ENCODE results near the gene PDSS1. TPM values are rescaled to one million over a fixed set of nuclear protein-coding genes. Genes with fewer than 3 reads are reported as not detected.

PDSS1 gene
- total and polyA plus RNA-seq, 4 donors, result 6.0 to 7.6 (median 7.1) TPM

- no peak overlapping the region for H3K4me3 ChIP-seq (ENCODE audit: low read depth in 1 of 3, low read length in 3 of 3)
- no peak overlapping the region for H3K9ac ChIP-seq (ENCODE audit: low read depth in 1 of 2, low read length in 2 of 2)
- H3K27me3 ChIP-seq (ENCODE audit: control insufficient read depth in 4 of 4, insufficient read depth in 4 of 4, low read length in 3 of 4), result no peaks in the 10 kb centered on the region
- H3K36me3 ChIP-seq (ENCODE audit: control insufficient read depth in 4 of 4, insufficient read depth in 3 of 4, low read depth in 1 of 4, low read length in 3 of 4), result peaks cover 2 to 16% (median 9%) of the 10 kb centered on the region in 4 donors
- 83% methylated on average over 1 of the region's 1 CpG for WGBS
- H3K4me1 ChIP-seq (ENCODE audit: control insufficient read depth in 4 of 4, insufficient read depth in 4 of 4, low read length in 3 of 4), result no peaks in the 10 kb centered on the region
- H3K9me3 ChIP-seq (ENCODE audit: control insufficient read depth in 4 of 4, low read length in 3 of 4), result no peaks in the 10 kb centered on the region
- TF ChIP-seq YY1 (IDR thresholded peaks at IDR 0.05), result no peak
- no peak for TF ChIP-seq REST (IDR thresholded peaks at IDR 0.05)
- no peak for TF ChIP-seq FOXA1 (IDR thresholded peaks at IDR 0.05)
- no peak for TF ChIP-seq HNF4G (IDR thresholded peaks at IDR 0.05)
- TF ChIP-seq CTCF (IDR thresholded peaks at IDR 0.05; ENCODE audit: low read depth, low read length, missing input control), result no peak
- no peak for TF ChIP-seq NR2F2 (IDR thresholded peaks at IDR 0.05)
- TF ChIP-seq RXRA (IDR thresholded peaks at IDR 0.05), result no peak
- no peak for TF ChIP-seq HNF4A (conservative IDR thresholded peaks at IDR 0.05)
- TF ChIP-seq ZBTB33 (IDR thresholded peaks at IDR 0.05), result no peak
- TF ChIP-seq RAD21 (IDR thresholded peaks at IDR 0.05), result no peak
- TF ChIP-seq GABPA (IDR thresholded peaks at IDR 0.05 in 1 of 2, conservative IDR thresholded peaks at IDR 0.05 in 1 of 2), result no peak
- no peak for DNase-seq (ENCODE audit: low spot score)
- H3K27ac ChIP-seq (ENCODE audit: low read depth in 1 of 2, low read length in 2 of 2), result no peak overlapping the region
Observed at GRCh38 chr10:26743841-26744240, 46.3 kb downstream of the PDSS1 start.

- Histone ChIP-seq H3K27me3 (ENCODE audit: control insufficient read depth in 4 of 4, insufficient read depth in 4 of 4, low read length in 3 of 4) (no peaks in the 10 kb centered on the region), H3K4me1 (ENCODE audit: control insufficient read depth in 4 of 4, insufficient read depth in 4 of 4, low read length in 3 of 4) (no peaks in the 10 kb centered on the region), H3K9ac (ENCODE audit: low read depth in 1 of 2, low read length in 2 of 2) (no peak overlapping the region), H3K4me3 (ENCODE audit: low read depth in 1 of 3, low read length in 3 of 3) (no peak overlapping the region), H3K9me3 (ENCODE audit: control insufficient read depth in 4 of 4, low read length in 3 of 4) (no peaks in the 10 kb centered on the region), H3K36me3 (ENCODE audit: control insufficient read depth in 4 of 4, insufficient read depth in 3 of 4, low read depth in 1 of 4, low read length in 3 of 4) (peaks cover 4 to 18% (median 10%) of the 10 kb centered on the region in 4 donors), H3K27ac (ENCODE audit: low read depth in 1 of 2, low read length in 2 of 2) (no peak overlapping the region)
- no peak for DNase-seq (ENCODE audit: low spot score)
- 83% methylated on average over 5 of the region's 5 CpGs for WGBS
- TF ChIP-seq JUND (IDR thresholded peaks at IDR 0.05) (no peak), YY1 (IDR thresholded peaks at IDR 0.05) (no peak), CTCF (IDR thresholded peaks at IDR 0.05; ENCODE audit: low read depth, low read length, missing input control) (no peak), ZBTB33 (IDR thresholded peaks at IDR 0.05) (no peak), EGR1 (IDR thresholded peaks at IDR 0.05; ENCODE audit: low read depth in 2 of 2) (no peak), SP1 (IDR thresholded peaks at IDR 0.05) (no peak)
Observed at GRCh38 chr10:26746061-26746460, 48.6 kb downstream of the PDSS1 start.

Data from liver (tissue), 9 donors.